B cell (primary cell): Measurements from ENCODE around the gene ANKRD33B. TPM values are rescaled to one million over a fixed set of nuclear protein-coding genes. Genes with fewer than 3 reads are reported as not detected.

Experiments used
- ATAC-seq: fragments of 200-7000 bp; cut with Tn5 transposase; one replicate; pipeline ENCODE4 v1.10.0; 2021; ENCODE audit warnings: low read depth, mild to moderate bottlenecking, moderate number of reproducible peaks, moderate library complexity
- CTCF ChIA-PET: fragments of 350-600 bp; sonication (Branson Sonifier 250); formaldehyde crosslinking; loops from one replicate; lab custom pipeline; 2021; ENCODE audit warnings: antibody characterized with exemption, inconsistent platforms; lab: Charles Lee
- POLR2A ChIA-PET: fragments of 350-600 bp; sonication (Branson Sonifier 250); formaldehyde crosslinking; loops from one replicate; lab custom pipeline; 2021; ENCODE audit warnings: antibody characterized with exemption; lab: Charles Lee
- DNase-seq: peaks from one replicate; pipeline ENCODE4 v3.0.0; 2013
- H2AFZ ChIP-seq: 2 replicates; pipeline ENCODE4 v1.6.1; 2012; ENCODE audit warnings: mild to moderate bottlenecking, low read depth, low read length; ENCODE audit not compliant: insufficient read depth, poor library complexity, severe bottlenecking
- H3K27ac ChIP-seq, 2 donors: 1 replicate in 1 of 2; 2 replicates in 1 of 2; pipeline ENCODE4 v1.5.1; 2012 to 2013; ENCODE audit warnings: low read length in 2 of 2, mild to moderate bottlenecking in 2 of 2, moderate library complexity in 1 of 2
- H3K27me3 ChIP-seq, 4 experiments: fragments of 200-600 bp in 1 of 4; sonication (generic) in 1 of 4; replicated peaks in 1 of 4; 1 replicate in 2 of 4; 2 replicates in 2 of 4; pipeline versions ENCODE4 v1.6.1 to v1.7.0; 2013 to 2016; ENCODE audit warnings: low read length in 3 of 4, mild to moderate bottlenecking in 2 of 4, mixed read lengths in 1 of 4, moderate library complexity in 1 of 4; ENCODE audit not compliant: insufficient read depth in 4 of 4, control insufficient read depth in 3 of 4; ENCODE audit errors: control extremely low read depth in 1 of 4
- H3K36me3 ChIP-seq, 2 experiments: replicated peaks in 1 of 2; 1 replicate in 1 of 2; 2 replicates in 1 of 2; pipeline versions ENCODE4 v1.6.1 to v1.7.1; 2013; ENCODE audit warnings: low read length in 1 of 2; ENCODE audit not compliant: insufficient read depth in 2 of 2, control insufficient read depth in 1 of 2; ENCODE audit errors: control extremely low read depth in 1 of 2, extremely low read depth in 1 of 2
- H3K4me1 ChIP-seq, 2 donors: fragments of 200-600 bp in 1 of 2; sonication (generic) in 1 of 2; 1 replicate in 1 of 2; 2 replicates in 1 of 2; pipeline versions ENCODE4 v1.5.1 to v1.6.1; 2013 to 2017; ENCODE audit warnings: low read length in 2 of 2; ENCODE audit not compliant: control insufficient read depth in 2 of 2, insufficient read depth in 2 of 2
- H3K4me2 ChIP-seq: replicated peaks from 2 replicates; pipeline ENCODE3; 2012; ENCODE audit warnings: mild to moderate bottlenecking, low read depth, low read length; ENCODE audit not compliant: poor library complexity, severe bottlenecking
- H3K4me3 ChIP-seq, 5 experiments: fragments of 200-600 bp in 1 of 5; sonication (generic) in 1 of 5; 1 replicate in 3 of 5; 2 replicates in 2 of 5; pipeline versions ENCODE4 v1.5.1 to v1.7.0; 2011 to 2016; ENCODE audit warnings: low read length in 4 of 5, mild to moderate bottlenecking in 4 of 5, low read depth in 2 of 5, control low read depth in 1 of 5, moderate library complexity in 1 of 5; ENCODE audit not compliant: insufficient read depth in 1 of 5; ENCODE audit errors: control extremely low read depth in 1 of 5, extremely low read depth in 1 of 5
- H3K79me2 ChIP-seq: fragments of 200-600 bp; sonication (generic); one replicate; pipeline ENCODE4 v1.6.0; 2016; ENCODE audit warnings: low read length; ENCODE audit not compliant: control insufficient read depth, insufficient read depth
- H3K9ac ChIP-seq: fragments of 200-600 bp; sonication (generic); 2 replicates; pipeline ENCODE4 v1.6.1; 2017; ENCODE audit warnings: mild to moderate bottlenecking, low read length, moderate library complexity
- H3K9me3 ChIP-seq, 3 donors: one replicate each; pipeline versions ENCODE4 v1.6.1 to v1.7.1; 2013; ENCODE audit warnings: low read length in 2 of 3; ENCODE audit not compliant: control insufficient read depth in 2 of 3, insufficient read depth in 1 of 3; ENCODE audit errors: control extremely low read depth in 1 of 3
- H4K20me1 ChIP-seq: 2 replicates; pipeline ENCODE4 v1.6.0; 2012; ENCODE audit warnings: mild to moderate bottlenecking, low read length; ENCODE audit not compliant: insufficient read depth, control insufficient read depth, poor library complexity, severe bottlenecking
- H3K27ac Mint-ChIP-seq: one replicate; pipeline ENCODE4 v1.8.0; 2021; ENCODE audit warnings: mixed read lengths
- H3K27me3 Mint-ChIP-seq: one replicate; pipeline ENCODE4 v1.8.0; 2021; ENCODE audit warnings: mixed read lengths
- H3K4me1 Mint-ChIP-seq: one replicate; pipeline ENCODE4 v1.8.0; 2021; ENCODE audit warnings: mixed read lengths
- H3K4me3 Mint-ChIP-seq: one replicate; pipeline ENCODE4 v1.8.0; 2021; ENCODE audit warnings: mixed read lengths
- H3K9me3 Mint-ChIP-seq: one replicate; pipeline ENCODE4 v1.8.0; 2022; ENCODE audit warnings: mixed read lengths; ENCODE audit not compliant: insufficient read depth
- EZH2 ChIP-seq: IDR thresholded peaks from 2 replicates; pipeline ENCODE4 v1.6.1; 2012; ENCODE audit warnings: borderline replicate concordance, low read depth, mild to moderate bottlenecking, moderate library complexity, low read length; ENCODE audit not compliant: insufficient read depth, poor library complexity, severe bottlenecking
- WGBS: methylation state at CpG from one replicate; pipeline ENCODE4 v1.1.5; 2013; ENCODE audit warnings: missing lambda C conversion rate; ENCODE audit not compliant: insufficient coverage; 5-methylcytosine and 5-hydroxymethylcytosine counted together
- intact Hi-C: fragments of 100-400 bp; cut with micrococcal nuclease; formaldehyde crosslinking; loops from one replicate; pipeline ENCODE4 v1.10.0; 2022
- polyA plus RNA-seq: library from polyadenylated mRNA; depleted of rRNA; stranded (reverse); fragments of >200 nt; gene quantifications from 2 replicates; pipeline ENCODE4 v1.2.3, GENCODE V29; 2012
- total RNA-seq, 2 donors: library from RNA; stranded (reverse); fragments of 120-200 nt in 1 of 2; gene quantifications; 1 replicate in 1 of 2; 2 replicates in 1 of 2; pipeline versions ENCODE4 v1.2.3 to v1.2.4, GENCODE V29; 2013 to 2022
- TF ChIP-seq, protein P1 (sequence below): fragments of 200-600 bp; IDR thresholded peaks from one replicate; pipeline ENCODE4 v1.8.0; 2022; ENCODE audit warnings: antibody characterized with exemption, mild to moderate bottlenecking

Gene ANKRD33B
- total and polyA plus RNA-seq, 2 donors (not counting 1 experiment from before 2014, with no cell fraction given), result 2.9 to 23.4 TPM

DNA sequence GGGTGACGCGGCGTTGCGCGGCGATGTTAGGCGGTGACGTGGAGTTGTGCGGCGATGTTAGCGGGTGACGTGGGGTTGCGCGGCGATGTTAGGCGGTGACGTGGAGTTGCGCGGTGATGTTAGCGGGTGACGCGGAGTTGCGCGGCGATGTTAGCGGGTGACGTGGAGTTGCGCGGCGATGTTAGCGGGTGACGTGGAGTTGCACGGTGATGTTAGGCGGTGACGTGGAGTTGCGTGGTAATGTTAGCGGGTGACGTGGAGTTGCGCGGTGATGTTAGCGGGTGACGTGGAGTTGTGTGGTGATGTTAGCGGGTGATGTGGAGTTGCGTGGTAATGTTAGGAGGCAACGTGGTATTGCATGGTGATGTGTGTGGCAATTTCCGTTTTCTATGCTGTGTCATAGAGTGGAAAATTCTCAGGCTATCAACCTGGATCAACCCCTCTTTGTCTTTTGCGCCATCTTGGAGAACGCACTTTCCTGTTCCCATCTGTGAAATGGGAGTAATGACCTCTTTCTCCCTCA, 76.0 kb downstream of the ANKRD33B start:
- Histone ChIP-seq H4K20me1 (no peaks in the 10 kb centered on the region), H3K4me3 (no peak overlapping the region), H3K27me3 (no peaks in the 10 kb centered on the region), H3K9me3 (peaks cover 0 to 22% (median 0%) of the 10 kb centered on the region in 3 donors), H3K79me2 (peaks cover 51% of the 10 kb centered on the region), H3K4me2 (no peak overlapping the region), H3K9ac (no peak overlapping the region), H3K27ac (no peak overlapping the region), H2AFZ (no peak overlapping the region), H3K4me1 (peaks cover 33 to 45% of the 10 kb centered on the region in 2 donors), H3K36me3 (peaks cover 0 to 7% of the 10 kb centered on the region in 2 experiments)
- Mint-ChIP-seq H3K27me3 (no peaks in the 10 kb centered on the region), H3K27ac (peak overlapping the region; percentile 50), H3K4me1 (peaks cover 63% of the 10 kb centered on the region), H3K4me3 (no peak overlapping the region), H3K9me3 (peaks cover 8% of the 10 kb centered on the region)
- CTCF ChIA-PET, result no interaction called here
- POLR2A ChIA-PET, result no interaction called here
- WGBS, result 98% methylated on average over 23 of the region's 48 CpGs
- DNase-seq (no peak), ATAC-seq (no peak)
- TF ChIP-seq, protein P1, sequence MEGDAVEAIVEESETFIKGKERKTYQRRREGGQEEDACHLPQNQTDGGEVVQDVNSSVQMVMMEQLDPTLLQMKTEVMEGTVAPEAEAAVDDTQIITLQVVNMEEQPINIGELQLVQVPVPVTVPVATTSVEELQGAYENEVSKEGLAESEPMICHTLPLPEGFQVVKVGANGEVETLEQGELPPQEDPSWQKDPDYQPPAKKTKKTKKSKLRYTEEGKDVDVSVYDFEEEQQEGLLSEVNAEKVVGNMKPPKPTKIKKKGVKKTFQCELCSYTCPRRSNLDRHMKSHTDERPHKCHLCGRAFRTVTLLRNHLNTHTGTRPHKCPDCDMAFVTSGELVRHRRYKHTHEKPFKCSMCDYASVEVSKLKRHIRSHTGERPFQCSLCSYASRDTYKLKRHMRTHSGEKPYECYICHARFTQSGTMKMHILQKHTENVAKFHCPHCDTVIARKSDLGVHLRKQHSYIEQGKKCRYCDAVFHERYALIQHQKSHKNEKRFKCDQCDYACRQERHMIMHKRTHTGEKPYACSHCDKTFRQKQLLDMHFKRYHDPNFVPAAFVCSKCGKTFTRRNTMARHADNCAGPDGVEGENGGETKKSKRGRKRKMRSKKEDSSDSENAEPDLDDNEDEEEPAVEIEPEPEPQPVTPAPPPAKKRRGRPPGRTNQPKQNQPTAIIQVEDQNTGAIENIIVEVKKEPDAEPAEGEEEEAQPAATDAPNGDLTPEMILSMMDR, result no peak
- TF ChIP-seq EZH2, result no peak
- intact Hi-C loops, result no loop called here

DNA sequence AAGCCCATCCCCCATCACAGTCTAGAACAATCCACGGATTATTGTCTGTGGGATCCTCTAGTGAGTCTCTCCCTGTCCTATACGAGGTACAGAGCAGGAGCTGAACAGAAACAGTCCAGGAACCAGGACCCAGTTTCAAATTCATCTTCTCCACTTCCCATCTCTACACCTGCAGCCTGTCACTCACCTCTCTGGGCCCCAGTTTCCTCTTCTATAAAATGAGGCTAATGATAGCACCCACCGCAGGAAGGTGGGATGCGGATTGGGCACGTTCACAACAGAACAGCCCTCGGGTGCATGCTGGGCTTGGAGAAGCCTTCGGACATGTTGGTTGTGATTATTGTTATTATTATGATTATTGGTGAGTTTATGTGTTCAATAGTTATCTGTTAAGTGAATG, 78.5 kb downstream of the ANKRD33B start:
- no peak overlapping the region for H3K9ac ChIP-seq
- H3K9me3 ChIP-seq, result peaks cover 0 to 28% (median 0%) of the 10 kb centered on the region in 3 donors
- H3K27me3 ChIP-seq, result no peaks in the 10 kb centered on the region
- peaks cover 25 to 30% of the 10 kb centered on the region in 2 donors for H3K4me1 ChIP-seq
- ATAC-seq, result no peak
- POLR2A ChIA-PET, result no interaction called here
- intact Hi-C loops, result no loop called here
- no peak overlapping the region for H3K4me2 ChIP-seq
- no peak for DNase-seq
- H3K36me3 ChIP-seq, result peaks cover 0 to 12% of the 10 kb centered on the region in 2 experiments
- TF ChIP-seq, protein P1, result no peak
- TF ChIP-seq EZH2, result no peak
- H3K4me3 ChIP-seq, result no peak overlapping the region
- Mint-ChIP-seq H3K4me3 (no peak overlapping the region), H3K9me3 (peaks cover 8% of the 10 kb centered on the region), H3K27me3 (no peaks in the 10 kb centered on the region), H3K4me1 (peaks cover 55% of the 10 kb centered on the region), H3K27ac (peak overlapping the region; percentile 78)
- no peak overlapping the region for H2AFZ ChIP-seq
- H3K79me2 ChIP-seq, result peaks cover 58% of the 10 kb centered on the region
- WGBS, result 85% methylated on average over 6 of the region's 7 CpGs
- H3K27ac ChIP-seq, result peak overlapping the region in 1 of 2 donors; percentile 9
- CTCF ChIA-PET, result interaction anchor here (0.7 kb wide), 1 partner anchor 100 kb away, joined by 3 read pairs; no protein-coding TSS in a partner anchor
- H4K20me1 ChIP-seq, result peaks cover 8% of the 10 kb centered on the region
